HepG2 (cell line): Measurements from ENCODE around the gene HEMK1. TPM values are rescaled to one million over a fixed set of nuclear protein-coding genes. Genes with fewer than 3 reads are reported as not detected.

Source experiments
- ATF7-NPFF ChIP-seq: sonication (generic); formaldehyde crosslinking; IDR thresholded peaks from 2 replicates; pipeline ENCODE4 v1.8.1; 2023; ENCODE audit warnings: mild to moderate bottlenecking, low read depth, missing genetic modification reagents, moderate library complexity
- ATM ChIP-seq: fragments of 450-650 bp; IDR thresholded peaks from 2 replicates; pipeline ENCODE4 v1.7.1; 2017; ENCODE audit warnings: mild to moderate bottlenecking, borderline replicate concordance
- GATA4 ChIP-seq: sonication (generic); IDR thresholded peaks from 2 replicates; pipeline ENCODE4 v1.6.1; 2016; ENCODE audit warnings: antibody characterized with exemption, low read depth, borderline replicate concordance
- GZF1 ChIP-seq: sonication (generic); formaldehyde crosslinking; IDR thresholded peaks from 2 replicates; pipeline ENCODE4 v1.5.1; 2020; ENCODE audit warnings: mild to moderate bottlenecking, missing genetic modification reagents
- HMGA1 ChIP-seq: sonication (generic); formaldehyde crosslinking; conservative IDR thresholded peaks from 2 replicates; pipeline ENCODE4 v1.4.0; 2020; ENCODE audit warnings: missing genetic modification reagents
- HNRNPLL ChIP-seq: fragments of 200-400 bp; formaldehyde crosslinking; IDR thresholded peaks from 2 replicates; pipeline ENCODE4 v1.6.1; 2017; ENCODE audit warnings: mild to moderate bottlenecking, low read depth, low read length; ENCODE audit not compliant: poor library complexity, severe bottlenecking
- HOXA3 ChIP-seq: sonication (generic); formaldehyde crosslinking; IDR thresholded peaks from 2 replicates; pipeline ENCODE4 v1.5.0; 2020; ENCODE audit warnings: missing genetic modification reagents
- IRX3 ChIP-seq: sonication (generic); formaldehyde crosslinking; IDR thresholded peaks from 2 replicates; pipeline ENCODE4 v1.8.1; 2023; ENCODE audit warnings: mild to moderate bottlenecking, low read depth, missing genetic modification reagents, borderline replicate concordance
- ONECUT2 ChIP-seq: sonication (generic); formaldehyde crosslinking; IDR thresholded peaks from 2 replicates; pipeline ENCODE4 v1.4.0; 2020; ENCODE audit warnings: missing genetic modification reagents
- PLRG1 ChIP-seq: fragments of 450-650 bp; conservative IDR thresholded peaks from 2 replicates; pipeline ENCODE4 v1.6.1; 2016
- PLSCR1 ChIP-seq: sonication (generic); formaldehyde crosslinking; IDR thresholded peaks from 2 replicates; pipeline ENCODE4 v1.5.0; 2020; ENCODE audit warnings: missing genetic modification reagents, mild to moderate bottlenecking, borderline replicate concordance
- REXO4 ChIP-seq: sonication (generic); formaldehyde crosslinking; IDR thresholded peaks from 2 replicates; pipeline ENCODE4 v1.8.0; 2022; ENCODE audit warnings: missing genetic modification reagents, mild to moderate bottlenecking, borderline replicate concordance
- SP5 ChIP-seq: IDR thresholded peaks from 2 replicates; pipeline ENCODE4 v1.6.1; 2016; ENCODE audit warnings: low read depth, borderline replicate concordance
- TEF ChIP-seq: sonication (generic); formaldehyde crosslinking; IDR thresholded peaks from 2 replicates; pipeline ENCODE4 v1.5.0; 2020; ENCODE audit warnings: missing genetic modification reagents
- ZC3H13 ChIP-seq: sonication (generic); formaldehyde crosslinking; IDR thresholded peaks from 2 replicates; pipeline ENCODE4 v1.8.1; 2023; ENCODE audit warnings: mild to moderate bottlenecking, missing genetic modification reagents, moderate library complexity
- ZNF274 ChIP-seq: sonication (generic); formaldehyde crosslinking; IDR thresholded peaks from 2 replicates; pipeline ENCODE4 v1.5.1; 2020; ENCODE audit warnings: mild to moderate bottlenecking, missing genetic modification reagents
- ZNF446 ChIP-seq: sonication (generic); formaldehyde crosslinking; IDR thresholded peaks from 2 replicates; pipeline ENCODE4 v1.5.0; 2020; ENCODE audit warnings: mild to moderate bottlenecking, missing genetic modification reagents
- ZNF451 ChIP-seq: sonication (generic); formaldehyde crosslinking; IDR thresholded peaks from 2 replicates; pipeline ENCODE4 v1.5.0; 2020; ENCODE audit warnings: mild to moderate bottlenecking, missing genetic modification reagents
- ZNF703 ChIP-seq: sonication (generic); formaldehyde crosslinking; IDR thresholded peaks from 2 replicates; pipeline ENCODE4 v1.5.1; 2020; ENCODE audit warnings: missing genetic modification reagents, mild to moderate bottlenecking, moderate library complexity, borderline replicate concordance
- ZNF761 ChIP-seq: sonication (generic); formaldehyde crosslinking; conservative IDR thresholded peaks from 2 replicates; pipeline ENCODE4 v1.4.0; 2020; ENCODE audit warnings: mild to moderate bottlenecking, missing genetic modification reagents
- polyA plus RNA-seq, 8 experiments: library from polyadenylated mRNA; depleted of rRNA in 3 of 8; stranded (reverse) in 7 of 8; unstranded in 1 of 8; fragments of >200 nt; fragmentation: Illumina TruSeq in 4 of 8; extraction: Trizol in 4 of 8; gene quantifications; 2 replicates each; pipeline versions ENCODE4 v1.2.1 to v1.2.3, GENCODE V29; 2011 to 2016; ENCODE audit warnings: low read depth in 4 of 8, missing spikeins in 1 of 8, mixed read lengths in 1 of 8; ENCODE audit not compliant: insufficient read depth in 1 of 8
- total RNA-seq, 5 experiments: library from RNA; depleted of rRNA; stranded (reverse); fragments of >200 nt; fragmentation: Illumina TruSeq; extraction: Trizol; gene quantifications; 2 replicates each; pipeline ENCODE4 v1.2.3, GENCODE V29; 2016; ENCODE audit warnings: low read depth in 1 of 5
- TF ChIP-seq, protein P1 (sequence below): sonication (generic); formaldehyde crosslinking; IDR thresholded peaks from 2 replicates; pipeline ENCODE4 v1.8.0; 2022; ENCODE audit warnings: missing genetic modification reagents, mild to moderate bottlenecking, borderline replicate concordance
- TF ChIP-seq, protein P2 (sequence below): sonication (generic); formaldehyde crosslinking; IDR thresholded peaks from 2 replicates; pipeline ENCODE4 v1.5.1; 2020; ENCODE audit warnings: mild to moderate bottlenecking, missing genetic modification reagents, moderate library complexity

Gene HEMK1
- total and polyA plus RNA-seq, 2 of the 13 experiments (the other 11 are each of a cell fraction or from before 2014, with no cell fraction given), result 9.8 to 12.6 TPM

- TF ChIP-seq GZF1 (CRISPR knock-in tag), result 0 out of 2 replicates have a peak, but pooled peaks have one; percentile 44
- no peak for TF ChIP-seq TEF (CRISPR knock-in tag)
- no peak for TF ChIP-seq SP5 (CRISPR knock-in tag)
- TF ChIP-seq ONECUT2 (CRISPR knock-in tag), result no peak
- TF ChIP-seq REXO4, result no peak
- TF ChIP-seq HMGA1 (CRISPR knock-in tag), result no peak
- TF ChIP-seq ATF7-NPFF (CRISPR knock-in tag), result no peak
- no peak for TF ChIP-seq HOXA3
- no peak for TF ChIP-seq PLRG1
- no peak for TF ChIP-seq HNRNPLL
- no peak for TF ChIP-seq ZC3H13 (CRISPR knock-in tag)
- TF ChIP-seq PLSCR1, result no peak
- no peak for TF ChIP-seq ZNF446 (CRISPR knock-in tag)
- no peak for TF ChIP-seq ZNF703 (CRISPR knock-in tag)
- TF ChIP-seq ATM, result no peak
- TF ChIP-seq, protein P1, sequence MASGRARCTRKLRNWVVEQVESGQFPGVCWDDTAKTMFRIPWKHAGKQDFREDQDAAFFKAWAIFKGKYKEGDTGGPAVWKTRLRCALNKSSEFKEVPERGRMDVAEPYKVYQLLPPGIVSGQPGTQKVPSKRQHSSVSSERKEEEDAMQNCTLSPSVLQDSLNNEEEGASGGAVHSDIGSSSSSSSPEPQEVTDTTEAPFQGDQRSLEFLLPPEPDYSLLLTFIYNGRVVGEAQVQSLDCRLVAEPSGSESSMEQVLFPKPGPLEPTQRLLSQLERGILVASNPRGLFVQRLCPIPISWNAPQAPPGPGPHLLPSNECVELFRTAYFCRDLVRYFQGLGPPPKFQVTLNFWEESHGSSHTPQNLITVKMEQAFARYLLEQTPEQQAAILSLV, result no peak
- no peak for TF ChIP-seq IRX3 (CRISPR knock-in tag)
- TF ChIP-seq GATA4, result no peak
- no peak for TF ChIP-seq ZNF451 (CRISPR knock-in tag)
- TF ChIP-seq ZNF761 (CRISPR knock-in tag), result no peak
- TF ChIP-seq, protein P2, sequence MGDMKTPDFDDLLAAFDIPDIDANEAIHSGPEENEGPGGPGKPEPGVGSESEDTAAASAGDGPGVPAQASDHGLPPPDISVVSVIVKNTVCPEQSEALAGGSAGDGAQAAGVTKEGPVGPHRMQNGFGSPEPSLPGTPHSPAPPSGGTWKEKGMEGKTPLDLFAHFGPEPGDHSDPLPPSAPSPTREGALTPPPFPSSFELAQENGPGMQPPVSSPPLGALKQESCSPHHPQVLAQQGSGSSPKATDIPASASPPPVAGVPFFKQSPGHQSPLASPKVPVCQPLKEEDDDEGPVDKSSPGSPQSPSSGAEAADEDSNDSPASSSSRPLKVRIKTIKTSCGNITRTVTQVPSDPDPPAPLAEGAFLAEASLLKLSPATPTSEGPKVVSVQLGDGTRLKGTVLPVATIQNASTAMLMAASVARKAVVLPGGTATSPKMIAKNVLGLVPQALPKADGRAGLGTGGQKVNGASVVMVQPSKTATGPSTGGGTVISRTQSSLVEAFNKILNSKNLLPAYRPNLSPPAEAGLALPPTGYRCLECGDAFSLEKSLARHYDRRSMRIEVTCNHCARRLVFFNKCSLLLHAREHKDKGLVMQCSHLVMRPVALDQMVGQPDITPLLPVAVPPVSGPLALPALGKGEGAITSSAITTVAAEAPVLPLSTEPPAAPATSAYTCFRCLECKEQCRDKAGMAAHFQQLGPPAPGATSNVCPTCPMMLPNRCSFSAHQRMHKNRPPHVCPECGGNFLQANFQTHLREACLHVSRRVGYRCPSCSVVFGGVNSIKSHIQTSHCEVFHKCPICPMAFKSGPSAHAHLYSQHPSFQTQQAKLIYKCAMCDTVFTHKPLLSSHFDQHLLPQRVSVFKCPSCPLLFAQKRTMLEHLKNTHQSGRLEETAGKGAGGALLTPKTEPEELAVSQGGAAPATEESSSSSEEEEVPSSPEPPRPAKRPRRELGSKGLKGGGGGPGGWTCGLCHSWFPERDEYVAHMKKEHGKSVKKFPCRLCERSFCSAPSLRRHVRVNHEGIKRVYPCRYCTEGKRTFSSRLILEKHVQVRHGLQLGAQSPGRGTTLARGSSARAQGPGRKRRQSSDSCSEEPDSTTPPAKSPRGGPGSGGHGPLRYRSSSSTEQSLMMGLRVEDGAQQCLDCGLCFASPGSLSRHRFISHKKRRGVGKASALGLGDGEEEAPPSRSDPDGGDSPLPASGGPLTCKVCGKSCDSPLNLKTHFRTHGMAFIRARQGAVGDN (CRISPR knock-in tag), result peak; percentile 29; the same call in 1 of the 2 replicates
- TF ChIP-seq ZNF274 (CRISPR knock-in tag), result no peak
These were observed 46.9 kb downstream of the HEMK1 start (continued) for GRCh38 chr3:50616003-50616769.
